GM18870 (cell line): ENCODE measurements around the gene SH2D4B.

ENCODE experiments used
- ATAC-seq: cut with Tn5 transposase; IDR thresholded peaks from one replicate; pipeline ENCODE4 v1.9.1; 2021; ENCODE audit warnings: moderate library complexity; ENCODE audit not compliant: unreplicated experiment

Gene SH2D4B

GRCh38 chr10:80585812-80586211, 48.1 kb downstream of the SH2D4B start:
- no peak for ATAC-seq

DNA sequence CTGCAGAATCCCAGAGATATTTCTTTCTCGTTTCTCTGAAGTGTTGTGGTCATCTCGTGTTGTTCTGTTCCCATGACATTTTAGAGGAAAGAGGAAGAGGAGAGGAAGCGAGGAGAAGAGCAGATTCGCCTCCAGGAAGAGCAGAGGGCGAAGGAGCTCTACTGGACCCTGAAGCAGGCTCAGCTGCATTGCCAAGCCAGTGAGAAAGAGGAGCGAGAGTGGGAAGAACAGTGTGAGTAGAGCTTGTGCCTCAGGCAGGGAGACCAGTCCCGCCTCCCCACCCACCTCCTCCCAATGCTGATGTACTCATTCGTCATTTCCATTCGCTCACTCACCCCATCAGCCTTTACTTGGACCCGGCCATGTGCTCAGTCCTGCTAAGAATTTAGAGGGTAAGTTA, 50.8 kb downstream of the SH2D4B start:
- ATAC-seq: no peak

GRCh38 chr10:80589726-80590373, 52.1 kb downstream of the SH2D4B start:
- ATAC-seq: peak; percentile 96

DNA sequence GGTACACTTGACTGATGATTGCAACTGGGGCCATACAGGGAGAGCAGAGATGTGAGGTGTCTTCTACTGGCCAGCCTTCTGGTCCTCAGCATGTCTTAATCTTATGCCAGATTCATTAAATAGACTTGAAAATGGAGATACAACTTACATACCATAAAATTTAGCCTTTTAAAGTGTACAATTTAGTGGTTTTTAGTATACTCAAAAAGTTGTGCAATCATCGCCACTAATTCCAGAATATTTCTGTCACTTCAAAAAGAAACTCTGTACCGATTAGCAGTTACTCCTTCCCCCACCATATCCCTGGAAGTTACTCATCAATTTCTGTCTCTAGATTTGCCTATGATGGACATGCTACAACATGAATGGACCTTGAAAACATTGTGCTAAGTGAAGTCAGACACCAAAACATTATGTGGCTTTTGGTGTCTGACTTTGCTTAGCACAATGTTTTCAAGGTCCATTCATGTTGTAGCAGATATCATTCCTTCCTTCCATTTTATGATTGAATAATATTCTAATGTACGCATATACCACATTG, 53.0 kb downstream of the SH2D4B start:
- ATAC-seq: no peak

DNA sequence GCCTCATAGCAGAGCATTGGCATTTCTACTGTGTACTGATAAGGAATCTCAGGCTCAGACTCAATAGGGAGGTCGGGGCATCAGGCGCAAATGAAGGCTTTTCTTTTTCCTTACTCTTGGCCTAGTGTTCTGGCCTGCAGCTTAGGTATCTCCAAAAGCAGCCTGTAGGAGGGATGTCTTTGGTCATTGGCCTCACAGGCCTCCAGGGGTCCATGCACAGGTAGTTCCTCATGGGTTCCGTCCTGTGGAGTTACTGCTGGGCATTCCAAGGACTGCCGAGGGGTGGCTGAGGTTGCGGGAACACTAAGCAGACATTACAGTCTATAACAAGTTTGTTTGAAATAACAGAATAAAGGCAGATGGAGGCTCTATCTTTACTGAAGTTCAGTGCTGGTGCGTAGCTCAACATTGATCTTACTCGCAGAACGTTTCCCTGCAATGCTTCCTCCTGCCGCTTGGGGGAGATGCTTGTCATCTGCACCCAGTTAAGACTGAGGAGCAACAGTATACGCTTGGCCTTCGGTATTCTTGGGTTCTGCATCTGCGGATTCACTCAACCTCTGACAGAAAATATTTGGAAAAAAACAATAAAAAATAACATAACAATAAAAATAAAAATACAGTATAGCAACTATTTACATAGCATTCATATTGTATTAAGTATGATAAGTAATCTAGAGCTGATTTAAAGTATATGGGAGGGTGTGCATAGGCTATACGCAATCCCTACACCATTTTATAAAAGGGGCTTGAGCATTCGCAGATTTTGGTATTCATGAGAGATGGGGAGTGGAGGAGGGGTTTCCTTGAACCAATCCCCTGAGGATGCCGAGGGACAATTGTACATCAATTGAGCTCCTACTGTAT, 58.9 kb downstream of the SH2D4B start:
- peak; percentile 37 for ATAC-seq

DNA sequence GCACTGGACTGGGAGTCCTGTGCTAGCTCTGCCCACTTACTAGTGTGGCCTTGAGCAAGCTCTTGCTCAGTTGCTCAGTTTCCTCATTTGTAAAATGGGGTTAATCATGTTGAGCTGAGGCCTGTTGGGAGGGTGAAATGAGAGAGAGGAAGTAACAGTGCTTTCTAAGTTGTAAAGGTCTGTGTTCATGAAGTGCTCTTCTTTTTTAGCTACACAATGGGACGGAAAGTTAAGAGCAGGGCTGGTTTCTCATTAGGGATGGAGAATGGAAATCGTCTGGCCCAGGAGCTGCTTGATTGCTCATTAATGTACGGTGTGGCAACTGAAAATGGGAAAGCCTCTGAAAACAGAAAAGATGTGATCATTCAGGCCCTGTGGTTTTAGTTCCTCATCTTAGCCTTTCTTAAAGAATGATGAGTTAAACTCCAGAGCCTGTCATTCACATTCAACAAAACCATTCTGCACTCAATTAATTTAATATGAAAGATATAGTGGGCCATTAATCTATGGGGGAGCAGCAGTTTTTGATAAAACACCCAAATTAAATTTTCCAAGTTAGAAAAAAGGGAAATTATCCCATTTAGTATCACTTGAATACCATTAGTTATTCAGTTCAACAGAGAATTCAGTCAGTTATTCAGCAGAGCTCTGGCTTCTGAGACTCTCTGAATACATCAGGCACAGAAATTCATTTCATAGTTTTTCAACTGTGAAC, 60.5 kb downstream of the SH2D4B start:
- peak; percentile 38 for ATAC-seq

GRCh38 chr10:80598951-80599350, 61.2 kb downstream of the SH2D4B start:
- no peak for ATAC-seq

- peak; percentile 83 for ATAC-seq
Observed at GRCh38 chr10:80599424-80599847, 61.7 kb downstream of the SH2D4B start.

GRCh38 chr10:80600256-80600655, 62.6 kb downstream of the SH2D4B start:
- no peak for ATAC-seq

GRCh38 chr10:80602881-80603280, 65.2 kb downstream of the SH2D4B start:
- ATAC-seq: no peak

GRCh38 chr10:80603516-80603915, 65.8 kb downstream of the SH2D4B start:
- ATAC-seq: no peak

DNA sequence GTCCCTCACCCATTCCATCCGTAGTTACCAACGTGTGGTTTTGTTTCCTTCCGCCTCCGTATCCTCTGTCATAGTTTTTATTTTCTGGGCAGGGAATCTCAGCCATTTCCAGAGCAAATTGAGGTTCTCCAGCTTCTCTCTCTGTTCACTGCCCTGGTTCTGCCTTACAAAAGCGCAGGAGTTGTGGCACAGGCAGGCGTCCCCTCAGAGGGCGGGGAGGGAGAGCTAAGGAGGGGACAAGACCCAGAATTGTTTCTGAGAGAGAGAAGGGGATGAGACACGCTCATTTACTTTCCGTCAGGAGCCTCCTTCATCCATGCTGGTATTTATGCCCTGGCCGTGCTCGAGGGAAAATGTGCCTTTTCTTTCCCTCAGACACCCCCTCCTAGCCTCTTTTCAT, 71.0 kb downstream of the SH2D4B start:
- no peak for ATAC-seq

DNA sequence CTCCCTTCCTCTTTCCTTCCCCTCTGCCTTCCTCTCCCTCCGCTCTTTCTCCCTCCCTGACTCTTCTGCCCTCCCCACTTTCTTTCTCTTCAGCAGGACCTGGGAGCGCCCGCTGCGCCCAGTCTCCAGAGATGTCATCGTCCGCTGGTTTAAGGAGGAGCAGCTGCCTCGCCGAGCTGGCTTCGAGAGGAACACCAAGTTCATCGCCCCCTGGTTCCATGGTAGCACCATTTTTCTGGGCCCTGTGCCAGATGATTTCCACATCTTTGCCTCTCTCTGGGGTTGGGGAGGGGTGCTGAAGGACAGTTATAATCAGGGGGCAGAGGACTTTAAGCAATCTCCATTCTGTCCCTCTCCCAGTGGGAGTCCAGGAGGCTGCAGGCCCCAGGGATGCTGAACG, 71.6 kb downstream of the SH2D4B start:
- no peak for ATAC-seq

GRCh38 chr10:80611481-80612185, 73.9 kb downstream of the SH2D4B start:
- no peak for ATAC-seq

GRCh38 chr10:80612261-80612660, 74.6 kb downstream of the SH2D4B start:
- ATAC-seq: no peak

GRCh38 chr10:80613466-80614170, 75.9 kb downstream of the SH2D4B start:
- ATAC-seq: no peak

- ATAC-seq: no peak
Observed at GRCh38 chr10:80614576-80615416, 77.1 kb downstream of the SH2D4B start.

- no peak for ATAC-seq
Observed at GRCh38 chr10:80617807-80618206, 80.1 kb downstream of the SH2D4B start.

DNA sequence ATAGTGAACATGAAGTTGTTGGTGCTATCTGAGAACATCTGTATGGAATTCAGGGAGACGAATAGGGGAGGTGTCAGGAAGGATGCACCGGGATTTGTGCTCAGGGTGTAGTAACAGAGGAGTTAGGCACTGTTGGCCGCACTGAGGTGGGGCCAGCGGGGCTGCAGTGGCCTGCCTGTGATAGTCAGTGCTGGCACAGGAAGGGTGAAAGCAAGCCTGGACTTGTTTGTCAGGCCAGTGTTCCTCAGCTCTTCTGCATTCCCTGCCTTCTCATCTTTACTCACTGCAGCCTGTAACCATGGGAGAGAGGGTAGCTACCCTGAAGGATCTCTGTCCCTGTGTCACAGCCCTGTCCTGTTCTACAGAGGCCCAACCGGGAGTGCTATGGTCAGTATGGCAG, 81.3 kb downstream of the SH2D4B start:
- ATAC-seq: no peak
